K562 (cell line): ENCODE measurements around the gene RNF44. TPM values are rescaled to one million over a fixed set of nuclear protein-coding genes. Genes with fewer than 3 reads are reported as not detected.
A peak's percentile ranks its signal among the peaks of the same experiment; 100 is the strongest.

Experiments used
- BRCA1 ChIP-seq, 2 experiments: fragments of 450-650 bp in 1 of 2; sonication (generic) in 1 of 2; formaldehyde crosslinking in 1 of 2; IDR thresholded peaks; 2 replicates each; pipeline versions ENCODE4 v1.5.0 to v1.6.1; 2017 to 2020; ENCODE audit warnings: mild to moderate bottlenecking in 1 of 2, missing genetic modification reagents in 1 of 2
- CBFA2T2 ChIP-seq: fragments of 450-650 bp; conservative IDR thresholded peaks from 2 replicates; pipeline ENCODE4 v1.6.1; 2017; ENCODE audit warnings: mild to moderate bottlenecking
- CBX1 ChIP-seq: sonication (generic); IDR thresholded peaks from 2 replicates; pipeline ENCODE4 v1.6.1; 2016; ENCODE audit warnings: antibody characterized with exemption, low read depth, mild to moderate bottlenecking
- CHCHD3 ChIP-seq: fragments of 250-450 bp; sonication (Bioruptor Pico); IDR thresholded peaks from 2 replicates; pipeline ENCODE4 v2.1.2; 2022; ENCODE audit warnings: mild to moderate bottlenecking
- CHD1 ChIP-seq: fragments of 200-600 bp; sonication (generic); IDR thresholded peaks from one replicate; pipeline ENCODE4 v1.6.1; 2012; ENCODE audit warnings: mild to moderate bottlenecking, moderate library complexity, low read length, inconsistent platforms
- EHMT2 ChIP-seq: fragments of 450-650 bp; IDR thresholded peaks from 2 replicates; pipeline ENCODE4 v1.6.1; 2018; ENCODE audit warnings: antibody characterized with exemption
- ELF4 ChIP-seq: fragments of 450-650 bp; formaldehyde crosslinking; IDR thresholded peaks from 2 replicates; pipeline ENCODE4 v1.4.0; 2022; ENCODE audit warnings: missing genetic modification characterization
- GATAD2A ChIP-seq: fragments of 450-650 bp; IDR thresholded peaks from 2 replicates; pipeline ENCODE4 v1.6.1; 2017
- HDAC6 ChIP-seq: IDR thresholded peaks from 2 replicates; pipeline ENCODE4 v1.6.1; 2012; ENCODE audit warnings: low read depth, mild to moderate bottlenecking, control low read depth, inconsistent platforms, low read length, moderate library complexity
- MEF2D ChIP-seq: conservative IDR thresholded peaks from 2 replicates; pipeline ENCODE4 v1.6.1; 2016; ENCODE audit warnings: low read depth, missing genetic modification characterization, missing compliant biosample characterization
- NFIC ChIP-seq: fragments of 450-650 bp; IDR thresholded peaks from 2 replicates; pipeline ENCODE4 v1.6.1; 2017; ENCODE audit warnings: mild to moderate bottlenecking, inconsistent platforms
- NR2C1 ChIP-seq, 2 experiments: fragments of 450-650 bp; IDR thresholded peaks; 2 replicates each; pipeline ENCODE4 v1.6.1; 2017; ENCODE audit warnings: mild to moderate bottlenecking in 2 of 2, antibody characterized with exemption in 1 of 2, inconsistent platforms in 1 of 2, missing compliant biosample characterization in 1 of 2, missing genetic modification characterization in 1 of 2
- NR4A1 ChIP-seq, 2 experiments: fragments of 250-450 bp in 1 of 2; fragments of 450-650 bp in 1 of 2; sonication (Bioruptor Pico) in 1 of 2; IDR thresholded peaks; 2 replicates each; pipeline versions ENCODE4 v1.4.0 to v1.6.1; 2016 to 2020; ENCODE audit warnings: mild to moderate bottlenecking in 2 of 2, missing compliant biosample characterization in 1 of 2, missing genetic modification characterization in 1 of 2, moderate library complexity in 1 of 2
- NUFIP1 ChIP-seq: fragments of 450-650 bp; IDR thresholded peaks from 2 replicates; pipeline ENCODE4 v1.6.1; 2018; ENCODE audit not compliant: partially characterized antibody
- PML ChIP-seq: IDR thresholded peaks from 2 replicates; pipeline ENCODE4 v1.6.1; 2012; ENCODE audit warnings: low read length, inconsistent platforms
- RAD51 ChIP-seq: fragments of 450-650 bp; IDR thresholded peaks from 2 replicates; pipeline ENCODE4 v1.7.1; 2016; ENCODE audit warnings: low read depth, mild to moderate bottlenecking, borderline replicate concordance
- RBM15 ChIP-seq: fragments of 200-400 bp; formaldehyde crosslinking; IDR thresholded peaks from 2 replicates; pipeline ENCODE4 v1.6.1; 2018; ENCODE audit warnings: mild to moderate bottlenecking, low read length, moderate library complexity; ENCODE audit not compliant: insufficient read depth
- SAFB ChIP-seq: fragments of 200-400 bp; formaldehyde crosslinking; IDR thresholded peaks from 2 replicates; pipeline ENCODE4 v1.6.1; 2017; ENCODE audit warnings: low read depth, low read length, borderline replicate concordance
- U2AF2 ChIP-seq: fragments of 200-400 bp; formaldehyde crosslinking; optimal IDR thresholded peaks from 2 replicates; pipeline ENCODE3; 2017; ENCODE audit warnings: low read depth, mild to moderate bottlenecking, low read length
- ZNF224 ChIP-seq: sonication (generic); formaldehyde crosslinking; IDR thresholded peaks from 2 replicates; pipeline ENCODE4 v1.8.0; 2022; ENCODE audit warnings: mild to moderate bottlenecking, missing genetic modification reagents
- ZNF57 ChIP-seq: fragments of 450-650 bp; formaldehyde crosslinking; IDR thresholded peaks from 2 replicates; pipeline ENCODE4 v1.4.0; 2020; ENCODE audit warnings: mild to moderate bottlenecking, moderate library complexity
- polyA plus RNA-seq, 8 experiments: library from polyadenylated mRNA; depleted of rRNA in 4 of 8; stranded (reverse) in 5 of 8; unstranded in 3 of 8; fragments of >200 nt; fragmentation: Nextera tagmentation in 2 of 8; fragmentation: Illumina TruSeq in 1 of 8; extraction: Ambion mirVana in 2 of 8; extraction: Trizol in 1 of 8; gene quantifications; 2 replicates each; pipeline versions ENCODE4 v1.2.1 to v1.2.3, GENCODE V29; 2011 to 2014; ENCODE audit warnings: inconsistent platforms in 1 of 8, missing spikeins in 1 of 8
- total RNA-seq, 7 experiments: library from RNA; depleted of rRNA in 6 of 7; stranded (reverse); fragments of >200 nt in 6 of 7; fragmentation: Illumina TruSeq in 2 of 7; extraction: Trizol in 2 of 7; gene quantifications; 2 replicates each; pipeline versions ENCODE4 v1.2.1 to v1.2.3, GENCODE V29; 2011 to 2021; ENCODE audit warnings: low replicate concordance in 1 of 7
- TF ChIP-seq, protein P1 (sequence below): IDR thresholded peaks from 2 replicates; pipeline ENCODE4 v1.6.1; 2011; ENCODE audit not compliant: insufficient read length; ENCODE audit errors: extremely low read depth
- TF ChIP-seq, protein P2 (sequence below): fragments of 250-450 bp; sonication (Bioruptor Pico); IDR thresholded peaks from 2 replicates; pipeline ENCODE4 v1.5.0; 2020; ENCODE audit warnings: mild to moderate bottlenecking, borderline replicate concordance
- TF ChIP-seq, protein P3 (sequence below): IDR thresholded peaks from 2 replicates; pipeline ENCODE4 v1.6.1; 2016; ENCODE audit warnings: missing genetic modification characterization, missing compliant biosample characterization
- TF ChIP-seq, protein P4 (sequence below): fragments of 250-450 bp; sonication (Bioruptor Pico); IDR thresholded peaks from 2 replicates; pipeline ENCODE4 v1.5.1; 2021; ENCODE audit warnings: mild to moderate bottlenecking

RNF44 gene
- total and polyA plus RNA-seq, 9 of the 15 experiments (the other 6 are each of a cell fraction or from before 2014, with no cell fraction given), result 1.6 to 82.6 (median 7.4) TPM

DNA sequence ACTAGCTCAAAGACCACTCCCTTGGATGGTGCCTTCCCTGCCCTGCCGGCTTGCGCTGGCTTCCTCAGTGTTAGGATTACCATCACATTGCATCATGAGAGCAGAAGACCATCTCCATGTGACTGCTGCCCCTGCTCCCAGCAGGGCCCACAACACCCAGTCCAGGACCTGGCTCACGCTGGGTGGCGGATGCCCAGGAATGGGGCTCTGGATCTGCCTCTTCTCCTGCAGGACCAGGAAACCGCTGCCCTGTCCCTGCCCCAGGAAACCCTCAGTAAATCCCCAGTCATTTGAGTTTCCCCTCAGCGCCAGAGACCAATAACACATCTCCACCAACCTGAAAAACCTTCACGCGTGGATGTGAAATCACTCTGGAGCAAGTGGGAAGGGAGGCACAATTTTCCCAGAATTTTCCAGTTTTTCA is 3.3 kb upstream of the RNF44 start (continued):
- TF ChIP-seq, protein P1, sequence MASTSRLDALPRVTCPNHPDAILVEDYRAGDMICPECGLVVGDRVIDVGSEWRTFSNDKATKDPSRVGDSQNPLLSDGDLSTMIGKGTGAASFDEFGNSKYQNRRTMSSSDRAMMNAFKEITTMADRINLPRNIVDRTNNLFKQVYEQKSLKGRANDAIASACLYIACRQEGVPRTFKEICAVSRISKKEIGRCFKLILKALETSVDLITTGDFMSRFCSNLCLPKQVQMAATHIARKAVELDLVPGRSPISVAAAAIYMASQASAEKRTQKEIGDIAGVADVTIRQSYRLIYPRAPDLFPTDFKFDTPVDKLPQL, result no peak
- TF ChIP-seq NR2C1 (IDR thresholded peaks at IDR 0.05), result no peak
- peak; percentile 73; the same call in 1 of the 2 replicates for TF ChIP-seq NR2C1 (tag; IDR thresholded peaks at IDR 0.05)
- TF ChIP-seq CBX1, result no peak
- 0 out of 2 replicates have a peak, but pooled peaks have one; percentile 38 for TF ChIP-seq MEF2D (tag)
- TF ChIP-seq CBFA2T2, result no peak
- no peak for TF ChIP-seq ZNF224
- no peak for TF ChIP-seq CHD1
- TF ChIP-seq SAFB, result no peak
- no peak for TF ChIP-seq U2AF2
- TF ChIP-seq, protein P2, sequence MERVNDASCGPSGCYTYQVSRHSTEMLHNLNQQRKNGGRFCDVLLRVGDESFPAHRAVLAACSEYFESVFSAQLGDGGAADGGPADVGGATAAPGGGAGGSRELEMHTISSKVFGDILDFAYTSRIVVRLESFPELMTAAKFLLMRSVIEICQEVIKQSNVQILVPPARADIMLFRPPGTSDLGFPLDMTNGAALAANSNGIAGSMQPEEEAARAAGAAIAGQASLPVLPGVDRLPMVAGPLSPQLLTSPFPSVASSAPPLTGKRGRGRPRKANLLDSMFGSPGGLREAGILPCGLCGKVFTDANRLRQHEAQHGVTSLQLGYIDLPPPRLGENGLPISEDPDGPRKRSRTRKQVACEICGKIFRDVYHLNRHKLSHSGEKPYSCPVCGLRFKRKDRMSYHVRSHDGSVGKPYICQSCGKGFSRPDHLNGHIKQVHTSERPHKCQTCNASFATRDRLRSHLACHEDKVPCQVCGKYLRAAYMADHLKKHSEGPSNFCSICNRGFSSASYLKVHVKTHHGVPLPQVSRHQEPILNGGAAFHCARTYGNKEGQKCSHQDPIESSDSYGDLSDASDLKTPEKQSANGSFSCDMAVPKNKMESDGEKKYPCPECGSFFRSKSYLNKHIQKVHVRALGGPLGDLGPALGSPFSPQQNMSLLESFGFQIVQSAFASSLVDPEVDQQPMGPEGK, result no peak
- TF ChIP-seq NFIC, result no peak
- no peak for TF ChIP-seq EHMT2
- TF ChIP-seq ELF4 (CRISPR knock-in tag), result peak; percentile 75; the same call in 1 of the 2 replicates
- no peak for TF ChIP-seq HDAC6
- no peak for TF ChIP-seq GATAD2A
- no peak for TF ChIP-seq CHCHD3 (CRISPR knock-in tag)
- no peak for TF ChIP-seq BRCA1 (IDR thresholded peaks at IDR 0.05)
- TF ChIP-seq BRCA1 (CRISPR knock-in tag; IDR thresholded peaks at IDR 0.05), result no peak
- no peak for TF ChIP-seq ZNF57 (CRISPR knock-in tag)
- no peak for TF ChIP-seq RBM15
- TF ChIP-seq, protein P3, sequence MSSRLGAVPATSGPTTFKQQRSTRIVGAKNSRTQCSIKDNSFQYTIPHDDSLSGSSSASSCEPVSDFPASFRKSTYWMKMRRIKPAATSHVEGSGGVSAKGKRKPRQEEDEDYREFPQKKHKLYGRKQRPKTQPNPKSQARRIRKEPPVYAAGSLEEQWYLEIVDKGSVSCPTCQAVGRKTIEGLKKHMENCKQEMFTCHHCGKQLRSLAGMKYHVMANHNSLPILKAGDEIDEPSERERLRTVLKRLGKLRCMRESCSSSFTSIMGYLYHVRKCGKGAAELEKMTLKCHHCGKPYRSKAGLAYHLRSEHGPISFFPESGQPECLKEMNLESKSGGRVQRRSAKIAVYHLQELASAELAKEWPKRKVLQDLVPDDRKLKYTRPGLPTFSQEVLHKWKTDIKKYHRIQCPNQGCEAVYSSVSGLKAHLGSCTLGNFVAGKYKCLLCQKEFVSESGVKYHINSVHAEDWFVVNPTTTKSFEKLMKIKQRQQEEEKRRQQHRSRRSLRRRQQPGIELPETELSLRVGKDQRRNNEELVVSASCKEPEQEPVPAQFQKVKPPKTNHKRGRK (tag), result no peak
- no peak for TF ChIP-seq NR4A1 (CRISPR knock-in tag; IDR thresholded peaks at IDR 0.05)
- peak; percentile 54; the same call in 1 of the 2 replicates for TF ChIP-seq NR4A1 (tag; IDR thresholded peaks at IDR 0.05)
- no peak for TF ChIP-seq NUFIP1
- no peak for TF ChIP-seq PML
- 0 out of 2 replicates have a peak, but pooled peaks have one; percentile 10 for TF ChIP-seq RAD51
- TF ChIP-seq, protein P4, sequence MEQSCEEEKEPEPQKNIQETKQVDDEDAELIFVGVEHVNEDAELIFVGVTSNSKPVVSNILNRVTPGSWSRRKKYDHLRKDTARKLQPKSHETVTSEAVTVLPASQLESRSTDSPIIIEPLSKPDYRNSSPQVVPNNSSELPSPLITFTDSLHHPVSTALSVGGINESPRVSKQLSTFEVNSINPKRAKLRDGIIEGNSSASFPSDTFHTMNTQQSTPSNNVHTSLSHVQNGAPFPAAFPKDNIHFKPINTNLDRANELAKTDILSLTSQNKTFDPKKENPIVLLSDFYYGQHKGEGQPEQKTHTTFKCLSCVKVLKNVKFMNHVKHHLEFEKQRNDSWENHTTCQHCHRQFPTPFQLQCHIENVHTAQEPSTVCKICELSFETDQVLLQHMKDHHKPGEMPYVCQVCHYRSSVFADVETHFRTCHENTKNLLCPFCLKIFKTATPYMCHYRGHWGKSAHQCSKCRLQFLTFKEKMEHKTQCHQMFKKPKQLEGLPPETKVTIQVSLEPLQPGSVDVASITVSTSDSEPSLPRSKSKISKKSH (CRISPR knock-in tag), result no peak
